CD14-positive monocyte (primary cell): ENCODE measurements around the gene JPH2. TPM values are rescaled to one million over a fixed set of nuclear protein-coding genes. Genes with fewer than 3 reads are reported as not detected.
A peak's percentile ranks its signal among the peaks of the same experiment; 100 is the strongest.

Experiments used
- DNase-seq, 3 donors: peaks; one replicate each; pipeline ENCODE4 v3.0.0-alpha.2; 2011 to 2022
- H2AFZ ChIP-seq: 2 replicates; pipeline ENCODE4 v1.6.0; 2012; ENCODE audit warnings: mild to moderate bottlenecking, low read depth, low read length, inconsistent platforms; ENCODE audit not compliant: insufficient read depth, poor library complexity, severe bottlenecking
- H3K27ac ChIP-seq, 2 donors: 1 replicate in 1 of 2; 2 replicates in 1 of 2; pipeline ENCODE4 v1.5.1; 2012 to 2013; ENCODE audit warnings: low read length in 2 of 2, control low read depth in 1 of 2, inconsistent platforms in 1 of 2, low read depth in 1 of 2, mild to moderate bottlenecking in 1 of 2
- H3K27me3 ChIP-seq, 2 donors: one replicate each; pipeline versions ENCODE4 v1.6.0 to v1.6.1; 2011 to 2013; ENCODE audit warnings: low read length in 2 of 2; ENCODE audit not compliant: control insufficient read depth in 2 of 2, insufficient read depth in 2 of 2
- H3K36me3 ChIP-seq, 2 donors: replicated peaks in 1 of 2; 1 replicate in 1 of 2; 2 replicates in 1 of 2; pipeline versions ENCODE4 v1.5.1 to v1.6.1; 2012 to 2013; ENCODE audit warnings: low read length in 2 of 2, control low read depth in 1 of 2, inconsistent platforms in 1 of 2, mild to moderate bottlenecking in 1 of 2; ENCODE audit not compliant: insufficient read depth in 2 of 2, control insufficient read depth in 1 of 2
- H3K4me1 ChIP-seq, 2 donors: 1 replicate in 1 of 2; 2 replicates in 1 of 2; pipeline versions ENCODE4 v1.5.1 to v1.6.1; 2012 to 2013; ENCODE audit warnings: low read length in 2 of 2, control low read depth in 1 of 2, inconsistent platforms in 1 of 2, mild to moderate bottlenecking in 1 of 2, moderate library complexity in 1 of 2; ENCODE audit not compliant: insufficient read depth in 2 of 2, control insufficient read depth in 1 of 2
- H3K4me2 ChIP-seq: replicated peaks from 2 replicates; pipeline ENCODE3; 2012; ENCODE audit warnings: low read length, moderate library complexity, mild to moderate bottlenecking; ENCODE audit not compliant: poor library complexity, severe bottlenecking; ENCODE audit errors: extremely low read depth
- H3K4me3 ChIP-seq, 3 experiments: fragments of 200-600 bp in 1 of 3; sonication (generic) in 1 of 3; replicated peaks in 1 of 3; 1 replicate in 2 of 3; 2 replicates in 1 of 3; pipeline ENCODE4 v1.5.1; 2011 to 2013; ENCODE audit warnings: low read length in 3 of 3, mild to moderate bottlenecking in 3 of 3, control low read depth in 2 of 3, low read depth in 2 of 3, inconsistent platforms in 1 of 3, moderate library complexity in 1 of 3
- H3K79me2 ChIP-seq: 2 replicates; pipeline ENCODE4 v1.6.0; 2012; ENCODE audit warnings: mild to moderate bottlenecking, control low read depth, inconsistent platforms, low read length, moderate library complexity; ENCODE audit not compliant: insufficient read depth
- H3K9ac ChIP-seq: 2 replicates; pipeline ENCODE4 v1.6.0; 2017; ENCODE audit warnings: low read length, mild to moderate bottlenecking; ENCODE audit not compliant: insufficient read depth, poor library complexity, severe bottlenecking
- H3K9me3 ChIP-seq, 2 donors: replicated peaks in 1 of 2; 1 replicate in 1 of 2; 2 replicates in 1 of 2; pipeline versions ENCODE4 v1.5.1 to v1.6.1; 2012 to 2013; ENCODE audit warnings: low read length in 2 of 2, control low read depth in 1 of 2; ENCODE audit not compliant: control insufficient read depth in 1 of 2, insufficient read depth in 1 of 2
- H4K20me1 ChIP-seq: 2 replicates; pipeline ENCODE4 v1.6.0; 2012; ENCODE audit warnings: mild to moderate bottlenecking, low read length, control low read depth, moderate library complexity; ENCODE audit not compliant: insufficient read depth
- H3K27ac Mint-ChIP-seq, 7 donors: one replicate each; pipeline ENCODE4 v1.8.0; 2020; ENCODE audit warnings: mild to moderate bottlenecking in 7 of 7, mixed read lengths in 7 of 7, moderate library complexity in 6 of 7, inconsistent platforms in 2 of 7
- H3K27me3 Mint-ChIP-seq, 3 donors: one replicate each; pipeline ENCODE4 v1.8.0; 2021 to 2022; ENCODE audit warnings: low read depth in 3 of 3, mild to moderate bottlenecking in 3 of 3, mixed read lengths in 3 of 3, moderate library complexity in 3 of 3, inconsistent platforms in 1 of 3
- H3K36me3 Mint-ChIP-seq, 2 donors: one replicate each; pipeline ENCODE4 v1.8.0; 2020; ENCODE audit warnings: mixed read lengths in 2 of 2, inconsistent platforms in 1 of 2, mild to moderate bottlenecking in 1 of 2
- H3K4me1 Mint-ChIP-seq: one replicate; pipeline ENCODE4 v1.8.0; 2020; ENCODE audit warnings: mild to moderate bottlenecking, mixed read lengths
- H3K4me3 Mint-ChIP-seq, 2 donors: one replicate each; pipeline ENCODE4 v1.8.0; 2020; ENCODE audit warnings: mild to moderate bottlenecking in 2 of 2, mixed read lengths in 2 of 2, moderate library complexity in 1 of 2
- H3K9me3 Mint-ChIP-seq, 7 donors: one replicate each; pipeline ENCODE4 v1.8.0; 2020 to 2022; ENCODE audit warnings: mixed read lengths in 7 of 7, mild to moderate bottlenecking in 6 of 7, moderate library complexity in 6 of 7, inconsistent platforms in 2 of 7
- CTCF ChIP-seq: fragments of 200-600 bp; IDR thresholded peaks from one replicate; pipeline ENCODE4 v1.8.0; 2022; ENCODE audit warnings: antibody characterized with exemption, mild to moderate bottlenecking
- WGBS: methylation state at CpG from one replicate; pipeline ENCODE4 v1.1.5; 2013; ENCODE audit warnings: missing lambda C conversion rate; ENCODE audit not compliant: insufficient coverage; 5-methylcytosine and 5-hydroxymethylcytosine counted together
- intact Hi-C, 2 donors: fragments of 100-400 bp; cut with micrococcal nuclease; formaldehyde crosslinking; loops; one replicate each; pipeline versions ENCODE4 v1.15.0 to v1.15.1; 2023
- polyA plus RNA-seq, 3 donors: library from polyadenylated mRNA; depleted of rRNA in 1 of 3; unstranded in 2 of 3; stranded (reverse) in 1 of 3; fragments of 300-500 nt in 2 of 3; fragments of >200 nt in 1 of 3; fragmentation: Illumina TruSeq in 2 of 3; gene quantifications; 1 replicate in 2 of 3; 2 replicates in 1 of 3; pipeline ENCODE4 v1.2.3, GENCODE V29; 2012 to 2021

JPH2 gene
- polyA plus RNA-seq, 3 donors: not detected

- peak overlapping the region in 2 of 7 donors; percentile 33 to 35 for H3K27ac Mint-ChIP-seq
- H3K9ac ChIP-seq: no peak overlapping the region
- no peak overlapping the region for H3K4me3 Mint-ChIP-seq
- H3K79me2 ChIP-seq: peaks cover 61% of the 10 kb centered on the region
- DNase-seq: no peak
- H3K9me3 ChIP-seq: no peaks in the 10 kb centered on the region
- peaks cover 3% of the 10 kb centered on the region for H3K4me1 Mint-ChIP-seq
- no peak overlapping the region for H2AFZ ChIP-seq
- H3K4me1 ChIP-seq: peaks cover 3 to 7% of the 10 kb centered on the region in 2 donors
- TF ChIP-seq CTCF: no peak
- peaks cover 94% of the 10 kb centered on the region for H4K20me1 ChIP-seq
- no peaks in the 10 kb centered on the region for H3K27me3 ChIP-seq
- H3K36me3 Mint-ChIP-seq: peaks cover 72 to 88% of the 10 kb centered on the region in 2 donors
- no peak overlapping the region for H3K4me3 ChIP-seq
- intact Hi-C loops: loop anchor here (10.0 kb wide), 2 partner anchors 685 to 745 kb away; partner anchors contain the start of genes SRSF6 (in 1 of the 2) and YWHAB (in 1 of the 2)
- no peak overlapping the region for H3K4me2 ChIP-seq
- 100% methylated on average over 3 of the region's 4 CpGs for WGBS
- no peaks in the 10 kb centered on the region for H3K9me3 Mint-ChIP-seq
- H3K36me3 ChIP-seq: peaks cover 74 to 89% of the 10 kb centered on the region in 2 donors
- H3K27me3 Mint-ChIP-seq: no peaks in the 10 kb centered on the region
- no peak overlapping the region for H3K27ac ChIP-seq
Observed at GRCh38 chr20:44199877-44200276, 12.9 kb upstream of the JPH2 start.

DNA sequence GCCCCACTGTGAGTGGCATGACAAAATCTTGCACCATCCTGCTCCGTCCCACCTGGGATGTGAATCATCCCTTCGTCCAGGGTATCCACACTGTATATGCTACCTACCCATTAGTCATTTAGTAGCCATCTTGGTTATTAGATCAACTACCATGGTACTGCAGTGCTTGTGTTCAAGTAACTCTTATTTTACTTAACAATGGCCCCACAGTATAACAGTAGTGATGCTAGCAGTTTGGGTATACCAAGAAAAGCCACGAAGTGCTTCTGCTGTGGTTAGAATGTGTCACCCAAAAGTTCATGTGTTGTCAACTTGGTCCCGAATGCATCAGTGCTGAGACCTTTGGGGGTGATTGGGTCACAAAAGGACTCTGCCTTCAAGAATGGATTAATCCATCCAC is 11.9 kb upstream of the JPH2 start:
- H3K9me3 Mint-ChIP-seq: no peaks in the 10 kb centered on the region
- Histone ChIP-seq H3K36me3 (peaks cover 69 to 82% of the 10 kb centered on the region in 2 donors), H2AFZ (no peak overlapping the region), H3K4me2 (no peak overlapping the region), H3K27me3 (no peaks in the 10 kb centered on the region), H3K79me2 (peaks cover 51% of the 10 kb centered on the region), H3K4me1 (no peaks in the 10 kb centered on the region), H3K27ac (no peak overlapping the region), H3K4me3 (no peak overlapping the region), H3K9me3 (no peaks in the 10 kb centered on the region), H4K20me1 (peaks cover 87% of the 10 kb centered on the region), H3K9ac (no peak overlapping the region)
- intact Hi-C loops: loop anchor here in 1 of 2 donors (10.0 kb wide), 1 partner anchor 744 kb away; the partner anchor contains the start of gene SRSF6
- no peaks in the 10 kb centered on the region for H3K27me3 Mint-ChIP-seq
- no peak overlapping the region for H3K4me3 Mint-ChIP-seq
- H3K27ac Mint-ChIP-seq: no peak overlapping the region
- no peak for DNase-seq
- WGBS: 100% methylated on average over 3 of the region's 4 CpGs
- no peaks in the 10 kb centered on the region for H3K4me1 Mint-ChIP-seq
- no peak for TF ChIP-seq CTCF
- peaks cover 70 to 83% of the 10 kb centered on the region in 2 donors for H3K36me3 Mint-ChIP-seq
